ENCODE results near the gene HNRNPDL. TPM values are rescaled to one million over a fixed set of nuclear protein-coding genes. Genes with fewer than 3 reads are reported as not detected.

HNRNPDL gene
- total and polyA plus RNA-seq, 2 of the 13 experiments (the other 11 are each of a cell fraction or from before 2014, with no cell fraction given) = 167 to 414 TPM

GRCh38 chr4:82428969-82429727, 1.1 kb downstream of the HNRNPDL start (continued):
- no peak for TF ChIP-seq ZNF704 (CRISPR knock-in tag; IDR thresholded peaks at IDR 0.05; ENCODE audit: borderline replicate concordance)
- no peak for TF ChIP-seq ZNF512B (CRISPR knock-in tag; IDR thresholded peaks at IDR 0.05; ENCODE audit: borderline replicate concordance)
- no peak for TF ChIP-seq TSC22D2 (CRISPR knock-in tag; IDR thresholded peaks at IDR 0.05; ENCODE audit: borderline replicate concordance)
- no peak for TF ChIP-seq HMG20A (CRISPR knock-in tag; IDR thresholded peaks at IDR 0.05; ENCODE audit: borderline replicate concordance)
- no peak for TF ChIP-seq U2AF2 (IDR thresholded peaks at IDR 0.05; ENCODE audit: low read depth, low read length)
- TF ChIP-seq NFRKB (IDR thresholded peaks at IDR 0.05) = peak; percentile 66; the same call in 1 of the 2 replicates
- peak; percentile 39; the same call in 1 of the 2 replicates for TF ChIP-seq ZNF792 (CRISPR knock-in tag; IDR thresholded peaks at IDR 0.05)
- TF ChIP-seq MLXIP (CRISPR knock-in tag; IDR thresholded peaks at IDR 0.05; ENCODE audit: borderline replicate concordance) = 0 out of 2 replicates have a peak, but pooled peaks have one; percentile 34
- TF ChIP-seq ZNF275 (CRISPR knock-in tag; IDR thresholded peaks at IDR 0.05; ENCODE audit: borderline replicate concordance) = no peak
- TF ChIP-seq CBX2 (IDR thresholded peaks at IDR 0.05; ENCODE audit: low read depth, low read length) = no peak
- no peak for TF ChIP-seq CBX2 (CRISPR knock-in tag; IDR thresholded peaks at IDR 0.05; ENCODE audit: low read depth)
- TF ChIP-seq ATF3 (CRISPR knock-in tag; IDR thresholded peaks at IDR 0.05) = peak; percentile 53; the same call in 1 of the 2 replicates
- TF ChIP-seq ZSCAN25 (CRISPR knock-in tag; IDR thresholded peaks at IDR 0.05) = no peak
- peak; percentile 41; the same call in 1 of the 2 replicates for TF ChIP-seq ZNF335 (CRISPR knock-in tag; IDR thresholded peaks at IDR 0.05)
- no peak for TF ChIP-seq ZBTB7A (CRISPR knock-in tag; IDR thresholded peaks at IDR 0.05)
- TF ChIP-seq MTF1 (CRISPR knock-in tag; IDR thresholded peaks at IDR 0.05) = no peak
- TF ChIP-seq ZBTB14 (CRISPR knock-in tag; IDR thresholded peaks at IDR 0.05) = no peak
- no peak for TF ChIP-seq ZNF367 (CRISPR knock-in tag; IDR thresholded peaks at IDR 0.05; ENCODE audit: borderline replicate concordance)
- no peak for TF ChIP-seq ZSCAN22 (CRISPR knock-in tag; IDR thresholded peaks at IDR 0.05)
